SK-N-SH treated with all-trans-retinoic acid at 6 μM for 48 hours (cell line): Measurements from ENCODE around the gene TNFRSF1B.

Experiments used
- ATAC-seq: fragments of 200-7000 bp; cut with Tn5 transposase; 3 replicates; pipeline ENCODE4 v1.9.1; 2020; ENCODE audit warnings: mild to moderate bottlenecking, moderate library complexity
- BACH2 ChIP-seq: fragments of 250-450 bp; sonication (Bioruptor Pico); IDR thresholded peaks from 2 replicates; pipeline ENCODE4 v1.9.0; 2021; ENCODE audit warnings: mild to moderate bottlenecking, borderline replicate concordance
- CREB5 ChIP-seq: fragments of 250-450 bp; sonication (Bioruptor Pico); IDR thresholded peaks from 2 replicates; pipeline ENCODE4 v1.5.1; 2020; ENCODE audit warnings: low read depth, mild to moderate bottlenecking, moderate library complexity
- CSDC2 ChIP-seq: fragments of 250-450 bp; sonication (Bioruptor Pico); IDR thresholded peaks from 2 replicates; pipeline ENCODE4 v1.5.0; 2020; ENCODE audit warnings: mild to moderate bottlenecking, moderate library complexity
- CSRNP3 ChIP-seq: fragments of 250-450 bp; sonication (Bioruptor Pico); IDR thresholded peaks from 2 replicates; pipeline ENCODE4 v1.5.1; 2021; ENCODE audit warnings: mild to moderate bottlenecking, moderate library complexity
- ESRRG ChIP-seq: fragments of 250-450 bp; sonication (Bioruptor Pico); IDR thresholded peaks from 2 replicates; pipeline ENCODE4 v1.6.1; 2021; ENCODE audit warnings: mild to moderate bottlenecking
- GLIS3 ChIP-seq: fragments of 250-450 bp; sonication (Bioruptor Pico); IDR thresholded peaks from 2 replicates; pipeline ENCODE4 v1.5.0; 2020; ENCODE audit warnings: mild to moderate bottlenecking, moderate library complexity
- ISL1 ChIP-seq: fragments of 250-450 bp; sonication (Bioruptor Pico); IDR thresholded peaks from 2 replicates; pipeline ENCODE4 v2.1.2; 2022; ENCODE audit warnings: mild to moderate bottlenecking, moderate library complexity
- OSR1 ChIP-seq: fragments of 250-450 bp; sonication (Bioruptor Pico); IDR thresholded peaks from 2 replicates; pipeline ENCODE4 v1.8.0; 2022; ENCODE audit warnings: moderate library complexity, mild to moderate bottlenecking, inconsistent platforms
- PATZ1 ChIP-seq: fragments of 250-450 bp; sonication (Bioruptor Pico); IDR thresholded peaks from 2 replicates; pipeline ENCODE4 v1.8.0; 2020; ENCODE audit warnings: mild to moderate bottlenecking, moderate library complexity, borderline replicate concordance
- PPARA ChIP-seq: fragments of 250-450 bp; sonication (Bioruptor Pico); IDR thresholded peaks from 2 replicates; pipeline ENCODE4 v1.5.0; 2020; ENCODE audit warnings: mild to moderate bottlenecking, borderline replicate concordance
- RARB ChIP-seq: fragments of 250-450 bp; sonication (Bioruptor Pico); IDR thresholded peaks from 2 replicates; pipeline ENCODE4 v1.8.0; 2021; ENCODE audit warnings: mild to moderate bottlenecking, moderate library complexity
- SNAI2 ChIP-seq: fragments of 250-450 bp; sonication (Bioruptor Pico); IDR thresholded peaks from 2 replicates; pipeline ENCODE4 v1.5.0; 2020; ENCODE audit warnings: mild to moderate bottlenecking, moderate library complexity
- TOX ChIP-seq: fragments of 250-450 bp; sonication (Bioruptor Pico); IDR thresholded peaks from 2 replicates; pipeline ENCODE4 v1.8.0; 2021; ENCODE audit warnings: mild to moderate bottlenecking, moderate library complexity, borderline replicate concordance
- TSHZ2 ChIP-seq: fragments of 250-450 bp; sonication (Bioruptor Pico); IDR thresholded peaks from 2 replicates; pipeline ENCODE4 v1.5.0; 2020; ENCODE audit warnings: mild to moderate bottlenecking, moderate library complexity
- ZC3H10 ChIP-seq: fragments of 250-450 bp; sonication (Bioruptor Pico); IDR thresholded peaks from 2 replicates; pipeline ENCODE4 v1.5.1; 2021; ENCODE audit warnings: mild to moderate bottlenecking, moderate library complexity
- ZFP3 ChIP-seq: fragments of 250-450 bp; sonication (Bioruptor Pico); IDR thresholded peaks from 2 replicates; pipeline ENCODE4 v1.5.0; 2020; ENCODE audit warnings: mild to moderate bottlenecking, moderate library complexity
- ZFP30 ChIP-seq: fragments of 450-650 bp; formaldehyde crosslinking; IDR thresholded peaks from 2 replicates; pipeline ENCODE4 v1.5.0; 2022; ENCODE audit warnings: mild to moderate bottlenecking, moderate library complexity
- ZNF8 ChIP-seq: fragments of 450-650 bp; formaldehyde crosslinking; IDR thresholded peaks from 2 replicates; pipeline ENCODE4 v1.5.0; 2020; ENCODE audit warnings: mild to moderate bottlenecking, moderate library complexity

TNFRSF1B gene

DNA sequence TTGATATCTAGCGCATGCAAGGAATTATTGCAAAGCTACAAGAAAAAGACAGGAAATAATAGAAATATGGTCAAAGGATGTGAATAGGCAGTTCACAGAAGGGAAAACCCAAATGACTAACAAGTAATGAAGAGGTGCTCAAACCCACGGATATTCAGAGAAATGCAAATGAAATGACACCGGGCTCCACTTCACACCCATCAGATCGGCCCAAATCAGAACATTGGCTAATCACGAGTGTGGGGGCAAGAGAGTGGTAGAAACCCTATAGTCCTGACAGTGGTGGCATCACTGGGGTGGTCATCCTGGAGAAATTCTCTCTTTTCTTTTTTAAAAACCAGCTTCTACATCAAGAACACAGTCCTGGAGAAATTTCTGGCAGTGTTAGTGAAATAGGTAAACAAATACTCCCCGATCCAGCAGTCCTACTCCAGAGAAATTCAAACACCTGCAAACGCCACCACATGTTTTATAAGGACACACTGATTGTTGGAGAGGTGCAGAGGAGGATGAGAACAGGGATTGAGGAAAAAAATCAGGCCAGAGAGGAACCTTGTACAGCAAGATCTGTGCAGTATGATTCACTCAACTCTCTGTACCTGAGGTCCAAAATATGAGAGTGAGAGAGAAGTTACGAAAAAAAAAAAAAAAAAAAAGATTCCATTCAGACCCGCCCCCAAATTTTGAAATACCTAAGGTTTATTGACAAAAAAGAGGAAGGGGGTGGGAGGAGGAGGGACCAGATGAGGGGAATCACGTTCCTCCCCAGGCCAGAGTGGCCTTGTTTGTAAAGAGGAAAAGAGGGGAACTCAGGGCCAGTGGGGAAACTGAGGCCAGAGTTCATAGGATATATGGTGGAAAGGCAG lies 9.2 kb upstream of the TNFRSF1B start:
- TF ChIP-seq CSDC2 (CRISPR knock-in tag) (no peak), ZFP30 (CRISPR knock-in tag) (no peak), ESRRG (CRISPR knock-in tag) (no peak), PATZ1 (CRISPR knock-in tag) (no peak), SNAI2 (no peak)
- no peak for ATAC-seq

DNA sequence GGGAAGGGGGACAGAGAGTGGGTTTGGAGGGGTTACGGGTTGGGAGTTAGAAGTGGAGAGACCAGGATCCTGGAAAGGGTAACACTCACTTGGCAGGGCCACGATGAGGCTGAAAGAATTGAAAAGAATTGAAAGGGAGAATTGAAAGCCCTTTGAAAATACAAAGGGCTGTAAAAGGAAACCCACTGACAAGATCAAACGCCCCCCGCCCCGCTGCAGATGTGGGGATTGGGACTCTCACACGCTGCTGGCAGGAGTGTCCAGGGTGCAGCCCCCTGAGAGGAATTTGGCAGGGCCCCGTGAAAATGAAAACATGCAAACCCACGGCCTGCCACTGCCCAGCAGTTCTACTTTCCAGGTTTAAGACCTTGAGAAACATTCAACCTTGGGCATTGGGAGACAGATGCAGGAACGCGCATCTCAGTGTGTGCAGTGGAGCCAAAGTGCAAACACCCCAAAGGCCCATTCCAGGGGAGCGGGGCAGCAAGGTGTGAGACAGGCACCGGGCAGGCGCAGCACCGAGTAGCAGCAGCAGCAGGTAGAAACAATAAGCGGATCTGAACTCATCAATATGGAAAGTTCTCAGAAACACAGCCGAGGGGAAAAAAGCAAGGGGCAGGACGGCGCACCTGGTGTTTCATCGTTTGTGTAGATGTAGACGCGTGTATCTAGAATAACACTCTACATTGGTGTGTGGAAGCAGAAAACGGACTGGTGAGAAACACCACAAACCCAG lies 8.3 kb upstream of the TNFRSF1B start:
- ATAC-seq, result no peak
- no peak for TF ChIP-seq SNAI2
- TF ChIP-seq ZC3H10, result no peak
- TF ChIP-seq ZNF8 (CRISPR knock-in tag), result no peak
- TF ChIP-seq ESRRG (CRISPR knock-in tag), result no peak
- TF ChIP-seq GLIS3 (CRISPR knock-in tag), result no peak
- no peak for TF ChIP-seq BACH2
- TF ChIP-seq CSRNP3 (CRISPR knock-in tag), result no peak
- no peak for TF ChIP-seq ISL1
- TF ChIP-seq, all 23 proteins: peak for 0

- ATAC-seq, result no peak
- no peak for TF ChIP-seq CREB5 (CRISPR knock-in tag)
- no peak for TF ChIP-seq ZFP30 (CRISPR knock-in tag)
- no peak for TF ChIP-seq ZFP3
- no peak for TF ChIP-seq TSHZ2 (CRISPR knock-in tag)
- no peak for TF ChIP-seq ESRRG (CRISPR knock-in tag)
Observed at GRCh38 chr1:12159816-12160215, 7.0 kb upstream of the TNFRSF1B start.

GRCh38 chr1:12161324-12161661 lies 5.5 kb upstream of the TNFRSF1B start:
- ATAC-seq, result no peak
- TF ChIP-seq ZFP3 (no peak), PATZ1 (CRISPR knock-in tag) (no peak), TSHZ2 (CRISPR knock-in tag) (no peak), CSDC2 (CRISPR knock-in tag) (no peak), RARB (CRISPR knock-in tag) (no peak), BACH2 (no peak), ZFP30 (CRISPR knock-in tag) (no peak), PPARA (CRISPR knock-in tag) (no peak), TOX (no peak), OSR1 (CRISPR knock-in tag) (no peak)
